KOPT-K1 (cell line): ENCODE results near the gene RAB9B.
A peak's percentile ranks its signal among the peaks of the same experiment; 100 is the strongest.

Experiments used
- H3K27ac ChIP-seq: fragments of 200-600 bp; sonication (generic); 2 replicates; pipeline ENCODE4 v1.5.1; 2016; ENCODE audit warnings: antibody characterized with exemption, mild to moderate bottlenecking, low read depth, low read length; ENCODE audit not compliant: poor library complexity, severe bottlenecking
- H3K36me3 ChIP-seq: fragments of 200-600 bp; sonication (generic); 2 replicates; pipeline ENCODE4 v1.5.1; 2017; ENCODE audit warnings: antibody characterized with exemption, mild to moderate bottlenecking, low read length, moderate library complexity; ENCODE audit not compliant: insufficient read depth
- H3K9me3 ChIP-seq: fragments of 200-600 bp; sonication (generic); 2 replicates; pipeline ENCODE4 v1.5.1; 2017; ENCODE audit warnings: antibody characterized with exemption, low read length, mild to moderate bottlenecking; ENCODE audit not compliant: insufficient read depth, poor library complexity, severe bottlenecking

The RAB9B gene

GRCh38 chrX:103831803-103832544, at the start of gene RAB9B:
Gene RAB9B (minus strand): TSS chrX:103832257. CDS start chrX:103825784, 6,473 bp downstream.
- Histone ChIP-seq H3K27ac (peak within 1 kb of the TSS; percentile 61), H3K36me3 (no peaks in the 10 kb centered on the region), H3K9me3 (no peaks in the 10 kb centered on the region)

- Histone ChIP-seq H3K36me3 (no peaks in the 10 kb centered on the region), H3K27ac (no peak overlapping the region), H3K9me3 (no peaks in the 10 kb centered on the region)
Observed at GRCh38 chrX:103879339-103879738, 47.3 kb upstream of the RAB9B start.

GRCh38 chrX:103878466-103879122, 46.5 kb upstream of the RAB9B start:
- Histone ChIP-seq H3K9me3 (no peaks in the 10 kb centered on the region), H3K36me3 (no peaks in the 10 kb centered on the region), H3K27ac (no peak overlapping the region)

GRCh38 chrX:103877571-103877970, 45.5 kb upstream of the RAB9B start:
- no peak overlapping the region for H3K27ac ChIP-seq
- H3K9me3 ChIP-seq: no peaks in the 10 kb centered on the region
- no peaks in the 10 kb centered on the region for H3K36me3 ChIP-seq

GRCh38 chrX:103864886-103865534, 33.0 kb upstream of the RAB9B start:
- Histone ChIP-seq H3K9me3 (no peaks in the 10 kb centered on the region), H3K36me3 (no peaks in the 10 kb centered on the region)

GRCh38 chrX:103864149-103864548, 32.1 kb upstream of the RAB9B start:
- Histone ChIP-seq H3K9me3 (no peaks in the 10 kb centered on the region), H3K27ac (no peak overlapping the region), H3K36me3 (no peaks in the 10 kb centered on the region)

More at GRCh38 chrX:103864886-103865534, 33.0 kb upstream of the RAB9B start:
- H3K27ac ChIP-seq: no peak overlapping the region

GRCh38 chrX:103861200-103861599, 29.1 kb upstream of the RAB9B start:
- no peak overlapping the region for H3K27ac ChIP-seq
- H3K9me3 ChIP-seq: no peaks in the 10 kb centered on the region
- no peaks in the 10 kb centered on the region for H3K36me3 ChIP-seq

GRCh38 chrX:103849558-103849957, 17.5 kb upstream of the RAB9B start:
- Histone ChIP-seq H3K27ac (no peak overlapping the region), H3K36me3 (no peaks in the 10 kb centered on the region), H3K9me3 (no peaks in the 10 kb centered on the region)

GRCh38 chrX:103847174-103847870, 15.3 kb upstream of the RAB9B start:
- Histone ChIP-seq H3K27ac (no peak overlapping the region), H3K9me3 (no peaks in the 10 kb centered on the region), H3K36me3 (no peaks in the 10 kb centered on the region)

GRCh38 chrX:103846386-103846785, 14.3 kb upstream of the RAB9B start:
- H3K36me3 ChIP-seq: no peaks in the 10 kb centered on the region
- no peaks in the 10 kb centered on the region for H3K9me3 ChIP-seq
- H3K27ac ChIP-seq: no peak overlapping the region

- Histone ChIP-seq H3K27ac (no peak overlapping the region), H3K36me3 (no peaks in the 10 kb centered on the region), H3K9me3 (no peaks in the 10 kb centered on the region)
Observed at GRCh38 chrX:103845165-103845653, 13.2 kb upstream of the RAB9B start.

GRCh38 chrX:103839404-103839803, 7.3 kb upstream of the RAB9B start:
- no peak overlapping the region for H3K27ac ChIP-seq
- no peaks in the 10 kb centered on the region for H3K36me3 ChIP-seq
- H3K9me3 ChIP-seq: no peaks in the 10 kb centered on the region

GRCh38 chrX:103831342-103831802, 685 bp downstream of the RAB9B start:
- H3K36me3 ChIP-seq: no peaks in the 10 kb centered on the region
- no peaks in the 10 kb centered on the region for H3K9me3 ChIP-seq
- H3K27ac ChIP-seq: peak overlapping the region; percentile 61

- no peaks in the 10 kb centered on the region for H3K36me3 ChIP-seq
- H3K27ac ChIP-seq: no peak overlapping the region
- H3K9me3 ChIP-seq: no peaks in the 10 kb centered on the region
Observed at GRCh38 chrX:103830848-103831247, 1.2 kb downstream of the RAB9B start.

- H3K36me3 ChIP-seq: no peaks in the 10 kb centered on the region
- no peak overlapping the region for H3K27ac ChIP-seq
- no peaks in the 10 kb centered on the region for H3K9me3 ChIP-seq
Observed at GRCh38 chrX:103828529-103828928, 3.5 kb downstream of the RAB9B start.
